HepG2 (cell line): ENCODE measurements around the gene PLXNC1. TPM values are rescaled to one million over a fixed set of nuclear protein-coding genes. Genes with fewer than 3 reads are reported as not detected.

Experiments
- CCAR2 ChIP-seq: fragments of 200-400 bp; formaldehyde crosslinking; optimal IDR thresholded peaks from 2 replicates; pipeline ENCODE3; 2018; ENCODE audit warnings: low read depth, mild to moderate bottlenecking, low read length, moderate library complexity
- MLLT10 ChIP-seq: sonication (generic); formaldehyde crosslinking; IDR thresholded peaks from 2 replicates; pipeline ENCODE4 v1.4.0; 2020; ENCODE audit warnings: missing genetic modification reagents
- NCOR1 ChIP-seq: fragments of 200-600 bp; sonication (generic); IDR thresholded peaks from 2 replicates; pipeline ENCODE4 v1.7.0; 2017; ENCODE audit warnings: antibody characterized with exemption, low read length, borderline replicate concordance
- ZNF3 ChIP-seq: IDR thresholded peaks from 2 replicates; pipeline ENCODE4 v1.7.0; 2017; ENCODE audit warnings: inconsistent platforms
- ZNF430 ChIP-seq: sonication (generic); formaldehyde crosslinking; IDR thresholded peaks from 2 replicates; pipeline ENCODE4 v1.9.0; 2021; ENCODE audit warnings: mild to moderate bottlenecking, missing genetic modification reagents
- ZNF564 ChIP-seq: sonication (generic); formaldehyde crosslinking; IDR thresholded peaks from 2 replicates; pipeline ENCODE4 v1.8.1; 2023; ENCODE audit warnings: mild to moderate bottlenecking, missing genetic modification reagents
- ZNF777 ChIP-seq: sonication (generic); formaldehyde crosslinking; IDR thresholded peaks from 2 replicates; pipeline ENCODE4 v1.4.0; 2020; ENCODE audit warnings: missing genetic modification reagents
- polyA plus RNA-seq, 8 experiments: library from polyadenylated mRNA; depleted of rRNA in 3 of 8; stranded (reverse) in 7 of 8; unstranded in 1 of 8; fragments of >200 nt; fragmentation: Illumina TruSeq in 4 of 8; extraction: Trizol in 4 of 8; gene quantifications; 2 replicates each; pipeline versions ENCODE4 v1.2.1 to v1.2.3, GENCODE V29; 2011 to 2016; ENCODE audit warnings: low read depth in 4 of 8, missing spikeins in 1 of 8, mixed read lengths in 1 of 8; ENCODE audit not compliant: insufficient read depth in 1 of 8
- total RNA-seq, 5 experiments: library from RNA; depleted of rRNA; stranded (reverse); fragments of >200 nt; fragmentation: Illumina TruSeq; extraction: Trizol; gene quantifications; 2 replicates each; pipeline ENCODE4 v1.2.3, GENCODE V29; 2016; ENCODE audit warnings: low read depth in 1 of 5
- TF ChIP-seq, protein P1 (sequence below): sonication (generic); formaldehyde crosslinking; IDR thresholded peaks from 2 replicates; pipeline ENCODE4 v1.9.0; 2021; ENCODE audit warnings: missing genetic modification reagents, borderline replicate concordance
- TF ChIP-seq, protein P2 (sequence below): sonication (generic); formaldehyde crosslinking; IDR thresholded peaks from 2 replicates; pipeline ENCODE4 v1.4.0; 2020; ENCODE audit warnings: mild to moderate bottlenecking, missing genetic modification reagents, borderline replicate concordance
- TF ChIP-seq, protein P3 (sequence below): sonication (generic); formaldehyde crosslinking; IDR thresholded peaks from 2 replicates; pipeline ENCODE4 v1.4.0; 2020; ENCODE audit warnings: missing genetic modification reagents, borderline replicate concordance
- TF ChIP-seq, protein P4 (sequence below): sonication (generic); formaldehyde crosslinking; IDR thresholded peaks from 2 replicates; pipeline ENCODE4 v1.4.0; 2020; ENCODE audit warnings: mild to moderate bottlenecking, missing genetic modification reagents
- TF ChIP-seq, protein P5 (sequence below): sonication (generic); formaldehyde crosslinking; conservative IDR thresholded peaks from 2 replicates; pipeline ENCODE4 v1.4.0; 2020; ENCODE audit warnings: mild to moderate bottlenecking, missing genetic modification reagents, moderate library complexity
- TF ChIP-seq, protein P6 (sequence below): sonication (generic); formaldehyde crosslinking; IDR thresholded peaks from 2 replicates; pipeline ENCODE4 v1.4.0; 2020; ENCODE audit warnings: missing genetic modification reagents

Gene PLXNC1
- total and polyA plus RNA-seq, 2 of the 13 experiments (the other 11 are each of a cell fraction or from before 2014, with no cell fraction given), result 6.6 to 11.2 TPM

DNA sequence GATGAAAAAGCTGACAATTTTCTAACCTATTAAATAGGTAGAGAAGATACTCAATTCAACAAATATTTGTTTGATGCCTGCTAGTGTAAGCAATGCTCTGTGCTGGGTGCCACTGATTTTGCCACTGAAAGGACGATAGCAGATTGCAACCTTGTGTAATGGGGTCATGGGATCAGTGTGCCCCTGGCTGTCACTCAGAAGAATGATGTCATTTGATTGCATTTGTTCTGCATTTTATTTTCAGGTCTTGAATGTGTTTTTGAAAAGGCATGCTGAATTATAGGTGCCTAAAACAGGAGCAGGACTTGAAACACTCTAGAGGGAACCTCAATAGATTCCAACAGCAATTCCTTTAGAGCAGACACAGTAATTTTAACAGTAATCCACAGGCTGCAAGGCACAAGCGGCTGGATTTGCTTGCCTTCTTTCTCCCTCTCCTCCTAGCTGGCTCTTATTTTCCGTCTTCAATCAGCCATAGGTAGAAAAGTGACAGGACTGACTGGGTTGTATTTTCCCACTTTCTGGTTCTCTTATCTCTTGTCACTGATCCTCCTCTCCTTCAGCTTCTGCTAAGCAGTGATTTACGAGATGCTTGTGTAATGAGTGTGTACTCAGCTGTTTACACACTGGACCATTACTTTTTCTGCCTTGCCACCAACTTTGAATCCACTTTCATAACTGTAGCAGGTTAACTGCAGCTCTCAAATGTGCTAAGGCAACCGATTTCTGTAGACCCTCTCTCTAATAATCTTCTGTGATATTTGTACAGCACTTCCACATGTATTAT lies 4.1 kb downstream of the PLXNC1 start (continued):
- TF ChIP-seq, protein P1, sequence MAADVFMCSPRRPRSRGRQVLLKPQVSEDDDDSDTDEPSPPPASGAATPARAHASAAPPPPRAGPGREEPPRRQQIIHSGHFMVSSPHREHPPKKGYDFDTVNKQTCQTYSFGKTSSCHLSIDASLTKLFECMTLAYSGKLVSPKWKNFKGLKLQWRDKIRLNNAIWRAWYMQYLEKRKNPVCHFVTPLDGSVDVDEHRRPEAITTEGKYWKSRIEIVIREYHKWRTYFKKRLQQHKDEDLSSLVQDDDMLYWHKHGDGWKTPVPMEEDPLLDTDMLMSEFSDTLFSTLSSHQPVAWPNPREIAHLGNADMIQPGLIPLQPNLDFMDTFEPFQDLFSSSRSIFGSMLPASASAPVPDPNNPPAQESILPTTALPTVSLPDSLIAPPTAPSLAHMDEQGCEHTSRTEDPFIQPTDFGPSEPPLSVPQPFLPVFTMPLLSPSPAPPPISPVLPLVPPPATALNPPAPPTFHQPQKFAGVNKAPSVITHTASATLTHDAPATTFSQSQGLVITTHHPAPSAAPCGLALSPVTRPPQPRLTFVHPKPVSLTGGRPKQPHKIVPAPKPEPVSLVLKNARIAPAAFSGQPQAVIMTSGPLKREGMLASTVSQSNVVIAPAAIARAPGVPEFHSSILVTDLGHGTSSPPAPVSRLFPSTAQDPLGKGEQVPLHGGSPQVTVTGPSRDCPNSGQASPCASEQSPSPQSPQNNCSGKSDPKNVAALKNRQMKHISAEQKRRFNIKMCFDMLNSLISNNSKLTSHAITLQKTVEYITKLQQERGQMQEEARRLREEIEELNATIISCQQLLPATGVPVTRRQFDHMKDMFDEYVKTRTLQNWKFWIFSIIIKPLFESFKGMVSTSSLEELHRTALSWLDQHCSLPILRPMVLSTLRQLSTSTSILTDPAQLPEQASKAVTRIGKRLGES (CRISPR knock-in tag), result no peak
- no peak for TF ChIP-seq ZNF564 (CRISPR knock-in tag)
- TF ChIP-seq, protein P2, sequence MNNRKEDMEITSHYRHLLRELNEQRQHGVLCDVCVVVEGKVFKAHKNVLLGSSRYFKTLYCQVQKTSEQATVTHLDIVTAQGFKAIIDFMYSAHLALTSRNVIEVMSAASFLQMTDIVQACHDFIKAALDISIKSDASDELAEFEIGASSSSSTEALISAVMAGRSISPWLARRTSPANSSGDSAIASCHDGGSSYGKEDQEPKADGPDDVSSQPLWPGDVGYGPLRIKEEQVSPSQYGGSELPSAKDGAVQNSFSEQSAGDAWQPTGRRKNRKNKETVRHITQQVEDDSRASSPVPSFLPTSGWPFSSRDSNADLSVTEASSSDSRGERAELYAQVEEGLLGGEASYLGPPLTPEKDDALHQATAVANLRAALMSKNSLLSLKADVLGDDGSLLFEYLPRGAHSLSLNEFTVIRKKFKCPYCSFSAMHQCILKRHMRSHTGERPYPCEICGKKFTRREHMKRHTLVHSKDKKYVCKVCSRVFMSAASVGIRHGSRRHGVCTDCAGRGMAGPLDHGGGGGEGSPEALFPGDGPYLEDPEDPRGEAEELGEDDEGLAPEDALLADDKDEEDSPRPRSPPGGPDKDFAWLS (CRISPR knock-in tag), result no peak
- TF ChIP-seq, protein P3, sequence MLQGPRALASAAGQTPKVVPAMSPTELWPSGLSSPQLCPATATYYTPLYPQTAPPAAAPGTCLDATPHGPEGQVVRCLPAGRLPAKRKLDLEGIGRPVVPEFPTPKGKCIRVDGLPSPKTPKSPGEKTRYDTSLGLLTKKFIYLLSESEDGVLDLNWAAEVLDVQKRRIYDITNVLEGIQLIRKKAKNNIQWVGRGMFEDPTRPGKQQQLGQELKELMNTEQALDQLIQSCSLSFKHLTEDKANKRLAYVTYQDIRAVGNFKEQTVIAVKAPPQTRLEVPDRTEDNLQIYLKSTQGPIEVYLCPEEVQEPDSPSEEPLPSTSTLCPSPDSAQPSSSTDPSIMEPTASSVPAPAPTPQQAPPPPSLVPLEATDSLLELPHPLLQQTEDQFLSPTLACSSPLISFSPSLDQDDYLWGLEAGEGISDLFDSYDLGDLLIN (CRISPR knock-in tag), result no peak
- TF ChIP-seq MLLT10 (CRISPR knock-in tag), result no peak
- TF ChIP-seq NCOR1, result no peak
- no peak for TF ChIP-seq ZNF777
- no peak for TF ChIP-seq ZNF430 (CRISPR knock-in tag)
- TF ChIP-seq, protein P4, sequence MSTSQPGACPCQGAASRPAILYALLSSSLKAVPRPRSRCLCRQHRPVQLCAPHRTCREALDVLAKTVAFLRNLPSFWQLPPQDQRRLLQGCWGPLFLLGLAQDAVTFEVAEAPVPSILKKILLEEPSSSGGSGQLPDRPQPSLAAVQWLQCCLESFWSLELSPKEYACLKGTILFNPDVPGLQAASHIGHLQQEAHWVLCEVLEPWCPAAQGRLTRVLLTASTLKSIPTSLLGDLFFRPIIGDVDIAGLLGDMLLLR (CRISPR knock-in tag), result no peak
- TF ChIP-seq ZNF3 (CRISPR knock-in tag), result no peak
- TF ChIP-seq, protein P5, sequence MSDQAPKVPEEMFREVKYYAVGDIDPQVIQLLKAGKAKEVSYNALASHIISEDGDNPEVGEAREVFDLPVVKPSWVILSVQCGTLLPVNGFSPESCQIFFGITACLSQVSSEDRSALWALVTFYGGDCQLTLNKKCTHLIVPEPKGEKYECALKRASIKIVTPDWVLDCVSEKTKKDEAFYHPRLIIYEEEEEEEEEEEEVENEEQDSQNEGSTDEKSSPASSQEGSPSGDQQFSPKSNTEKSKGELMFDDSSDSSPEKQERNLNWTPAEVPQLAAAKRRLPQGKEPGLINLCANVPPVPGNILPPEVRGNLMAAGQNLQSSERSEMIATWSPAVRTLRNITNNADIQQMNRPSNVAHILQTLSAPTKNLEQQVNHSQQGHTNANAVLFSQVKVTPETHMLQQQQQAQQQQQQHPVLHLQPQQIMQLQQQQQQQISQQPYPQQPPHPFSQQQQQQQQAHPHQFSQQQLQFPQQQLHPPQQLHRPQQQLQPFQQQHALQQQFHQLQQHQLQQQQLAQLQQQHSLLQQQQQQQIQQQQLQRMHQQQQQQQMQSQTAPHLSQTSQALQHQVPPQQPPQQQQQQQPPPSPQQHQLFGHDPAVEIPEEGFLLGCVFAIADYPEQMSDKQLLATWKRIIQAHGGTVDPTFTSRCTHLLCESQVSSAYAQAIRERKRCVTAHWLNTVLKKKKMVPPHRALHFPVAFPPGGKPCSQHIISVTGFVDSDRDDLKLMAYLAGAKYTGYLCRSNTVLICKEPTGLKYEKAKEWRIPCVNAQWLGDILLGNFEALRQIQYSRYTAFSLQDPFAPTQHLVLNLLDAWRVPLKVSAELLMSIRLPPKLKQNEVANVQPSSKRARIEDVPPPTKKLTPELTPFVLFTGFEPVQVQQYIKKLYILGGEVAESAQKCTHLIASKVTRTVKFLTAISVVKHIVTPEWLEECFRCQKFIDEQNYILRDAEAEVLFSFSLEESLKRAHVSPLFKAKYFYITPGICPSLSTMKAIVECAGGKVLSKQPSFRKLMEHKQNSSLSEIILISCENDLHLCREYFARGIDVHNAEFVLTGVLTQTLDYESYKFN (CRISPR knock-in tag), result no peak; the same call in 1 of the 2 replicates
- TF ChIP-seq, protein P6, sequence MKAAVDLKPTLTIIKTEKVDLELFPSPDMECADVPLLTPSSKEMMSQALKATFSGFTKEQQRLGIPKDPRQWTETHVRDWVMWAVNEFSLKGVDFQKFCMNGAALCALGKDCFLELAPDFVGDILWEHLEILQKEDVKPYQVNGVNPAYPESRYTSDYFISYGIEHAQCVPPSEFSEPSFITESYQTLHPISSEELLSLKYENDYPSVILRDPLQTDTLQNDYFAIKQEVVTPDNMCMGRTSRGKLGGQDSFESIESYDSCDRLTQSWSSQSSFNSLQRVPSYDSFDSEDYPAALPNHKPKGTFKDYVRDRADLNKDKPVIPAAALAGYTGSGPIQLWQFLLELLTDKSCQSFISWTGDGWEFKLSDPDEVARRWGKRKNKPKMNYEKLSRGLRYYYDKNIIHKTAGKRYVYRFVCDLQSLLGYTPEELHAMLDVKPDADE (CRISPR knock-in tag), result no peak
- no peak for TF ChIP-seq CCAR2
